ENCODE measurements around the gene SLC4A7.
"Not testable (repeated sequence)": the region's sequence is repeated elsewhere in the genome, so short reads cannot be mapped to it uniquely, and the experiment has no call there.

Gene SLC4A7

DNA sequence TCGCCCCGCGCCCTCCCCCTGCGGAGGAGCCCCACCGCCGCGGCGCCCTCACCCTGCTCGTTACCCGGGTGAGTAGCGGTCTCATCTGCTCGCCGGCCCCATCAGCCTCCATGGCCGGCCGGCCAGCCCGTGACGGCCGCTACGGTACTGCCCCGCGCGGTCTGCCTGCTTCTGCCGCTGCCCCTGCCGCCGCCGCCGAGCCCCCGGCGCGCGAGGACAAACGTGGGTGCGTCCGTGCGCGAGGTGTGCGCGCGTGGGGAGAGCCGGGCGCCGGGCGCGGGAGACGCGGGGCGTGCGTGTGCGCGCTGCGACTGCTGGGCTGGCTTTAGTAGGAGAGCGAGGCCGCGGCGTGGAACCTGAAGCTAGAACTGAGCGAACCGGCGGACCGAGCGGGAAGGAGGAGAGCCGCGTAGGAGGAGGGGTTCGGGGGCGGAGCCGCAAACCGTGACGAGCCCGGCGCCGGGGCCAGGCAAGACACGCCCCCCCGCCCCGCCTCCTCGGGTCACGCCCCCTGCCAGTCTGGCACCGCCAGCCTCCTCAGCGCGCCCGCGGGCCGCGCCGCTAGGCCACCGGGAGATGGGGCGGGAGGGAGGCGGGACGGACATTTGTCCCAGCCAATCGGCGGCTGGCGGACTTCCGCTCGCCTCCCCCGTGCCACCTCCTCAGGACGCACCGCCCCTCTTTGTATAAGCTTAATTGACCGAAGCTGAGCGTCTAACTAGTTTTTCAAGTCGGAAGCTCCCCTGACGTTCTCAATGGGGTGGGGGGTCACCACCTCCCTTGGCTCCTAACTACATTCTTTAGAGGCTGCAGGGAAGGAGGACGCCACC lies at the start of gene SLC4A7:
TSS of gene SLC4A7 (minus strand) at position 370 of the 830 bp plus-strand sequence. CDS start at position 112, 258 bp downstream.
- peak; percentile 93 for DNase-seq (ENCODE audit: low read depth in 2 of 2)

DNA sequence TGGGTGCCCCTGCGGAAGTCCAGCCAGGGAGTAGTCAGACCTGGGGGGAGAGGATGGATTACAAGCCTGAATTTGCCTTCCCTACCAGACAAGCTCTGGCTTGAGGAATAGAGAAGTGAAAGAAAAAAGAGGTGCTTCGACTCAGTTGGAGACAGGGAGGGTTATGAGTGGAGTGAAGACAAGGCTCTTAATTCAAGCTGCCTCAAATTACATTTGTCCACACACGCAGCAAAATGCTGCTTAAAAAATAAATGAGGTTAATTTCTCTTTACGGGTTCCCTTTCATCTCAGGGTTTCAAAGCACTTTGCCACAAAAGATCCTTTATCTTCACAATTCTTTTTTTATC lies 49.0 kb upstream of the SLC4A7 start:
- DNase-seq (ENCODE audit: low read depth in 2 of 2), result no peak

DNA sequence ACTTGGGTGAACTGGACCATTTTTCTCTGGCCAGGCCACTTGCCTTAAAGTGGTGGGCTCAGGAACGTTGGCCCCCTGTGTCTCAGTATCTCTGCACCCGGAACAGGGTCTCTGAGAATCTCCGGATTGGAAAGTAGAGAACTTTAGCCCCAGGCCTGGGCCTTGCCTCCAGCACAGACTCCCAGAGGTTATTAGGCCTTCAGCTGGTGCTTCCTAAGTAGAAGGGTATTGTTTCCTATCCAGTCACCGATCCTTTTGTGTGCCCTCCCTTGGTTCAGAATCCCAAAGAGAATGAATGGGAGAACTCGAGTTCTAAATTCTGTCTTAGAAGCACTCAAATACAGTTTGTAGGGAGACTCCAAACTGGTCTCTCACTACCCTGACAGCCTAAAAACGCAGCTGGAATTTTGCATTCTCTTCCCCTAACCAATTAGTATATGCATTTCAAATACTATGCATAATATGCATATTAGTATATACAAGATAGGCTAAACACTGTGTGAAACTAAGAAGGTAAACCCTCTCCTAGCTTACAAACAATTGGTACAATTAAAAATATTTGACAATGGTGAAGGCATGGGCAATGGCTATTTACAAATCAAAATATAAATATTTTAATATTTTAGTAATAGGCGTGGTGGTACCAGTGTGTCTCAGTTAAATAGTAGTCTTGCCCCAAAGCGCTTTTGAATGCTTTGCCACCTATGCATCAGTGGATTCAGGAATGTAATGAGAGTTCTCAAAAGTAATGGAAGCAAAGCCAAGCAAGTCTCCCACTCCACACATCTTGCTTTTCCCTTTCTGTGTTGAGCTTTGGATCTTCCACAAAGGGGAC lies 48.5 kb upstream of the SLC4A7 start:
- DNase-seq (ENCODE audit: low read depth in 2 of 2), result no peak

DNA sequence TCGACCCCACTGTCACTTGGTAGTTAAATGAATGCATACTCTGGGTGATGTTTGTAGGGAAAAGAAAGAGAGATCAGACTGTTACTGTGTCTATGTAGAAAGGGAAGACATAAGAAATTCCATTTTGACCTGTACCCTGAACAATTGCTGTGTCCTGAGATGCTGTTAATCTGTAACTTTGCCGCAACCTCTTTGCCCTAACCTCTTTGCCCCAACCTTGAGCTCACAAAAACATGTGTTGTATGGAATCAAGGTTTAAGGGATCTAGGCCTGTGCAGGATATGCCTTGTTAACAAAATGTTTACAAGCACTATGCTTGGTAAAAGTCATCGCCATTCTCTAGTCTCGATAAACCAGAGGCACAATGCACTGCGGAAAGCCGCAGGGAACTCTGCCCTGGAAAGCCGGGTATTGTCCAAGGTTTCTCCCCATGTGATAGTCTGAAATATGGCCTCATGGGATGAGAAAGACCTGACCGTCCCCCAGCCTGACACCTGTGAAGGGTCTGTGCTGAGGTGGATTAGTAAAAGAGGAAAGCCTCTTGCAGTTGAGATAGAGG lies 47.1 kb upstream of the SLC4A7 start:
- not testable (repeated sequence) for DNase-seq (ENCODE audit: low read depth in 2 of 2)

DNA sequence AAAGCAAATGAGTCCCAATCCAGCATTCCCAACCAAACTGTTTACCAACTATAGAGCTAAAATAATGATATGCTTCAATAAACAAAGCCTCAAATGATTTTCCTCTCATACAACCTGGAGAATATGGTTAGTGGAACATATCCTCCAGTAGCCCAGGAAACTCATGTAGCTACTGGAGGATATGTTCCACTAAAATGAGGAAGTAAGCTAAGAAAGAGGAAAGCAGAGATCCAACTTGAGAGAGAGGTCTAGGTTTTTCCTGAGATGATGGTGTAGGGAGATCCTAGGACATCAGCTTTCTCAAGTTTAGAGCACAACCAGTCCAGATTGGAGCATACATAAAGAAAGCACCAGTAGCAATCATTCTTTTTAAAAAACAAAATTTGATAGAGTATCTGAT lies 44.6 kb upstream of the SLC4A7 start:
- no peak for DNase-seq (ENCODE audit: low read depth in 2 of 2)

DNA sequence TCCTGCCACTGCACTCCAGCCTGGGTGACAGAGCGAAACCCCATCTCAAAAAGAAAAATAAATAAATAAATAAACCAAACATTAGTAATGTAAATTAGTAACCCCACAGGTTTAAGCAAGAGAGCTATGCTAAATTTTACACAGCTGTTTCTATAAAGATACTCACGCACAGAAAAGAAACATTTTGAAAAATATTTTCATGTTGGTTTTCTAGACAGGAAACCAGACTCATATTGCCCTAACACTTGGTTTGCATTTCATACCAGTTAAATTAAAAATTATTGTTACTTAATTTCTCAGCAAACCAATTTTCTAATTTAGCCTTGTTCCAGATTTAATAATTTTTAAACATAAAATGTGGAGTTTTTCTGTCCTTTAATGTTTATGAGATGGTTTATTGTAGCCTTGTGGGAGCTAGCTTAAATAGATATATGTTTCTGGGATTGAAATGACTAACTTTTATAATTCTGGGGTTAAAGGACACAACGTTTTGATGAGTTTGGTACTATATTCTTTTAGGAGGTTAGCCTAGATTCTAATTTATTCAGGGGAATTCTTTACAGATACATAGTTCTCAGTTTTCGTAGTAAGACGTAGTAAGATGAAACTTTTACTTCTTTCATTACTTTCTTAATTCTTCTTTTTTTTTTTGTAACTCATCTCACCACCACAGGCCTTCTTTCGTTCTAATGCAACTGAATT lies 42.6 kb upstream of the SLC4A7 start:
- no peak for DNase-seq (ENCODE audit: low read depth in 2 of 2)

DNA sequence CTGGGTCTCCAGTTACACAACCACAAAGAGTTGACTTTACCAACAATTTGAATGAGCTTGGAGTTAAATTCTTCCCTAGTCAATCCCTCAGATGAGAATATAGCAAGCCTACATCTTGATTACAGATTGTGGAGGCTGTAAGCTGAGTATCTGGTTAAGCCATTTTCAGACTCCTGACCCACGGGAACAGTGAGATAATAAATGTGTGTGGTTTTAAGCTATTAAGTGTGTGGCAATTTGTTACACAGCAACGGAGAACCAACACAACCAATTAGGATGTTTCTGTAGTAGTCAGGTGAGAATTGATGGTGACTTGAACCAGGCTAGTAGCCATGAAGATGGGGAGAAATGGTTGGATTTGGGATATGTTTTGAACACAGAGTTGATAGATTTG lies 37.7 kb upstream of the SLC4A7 start:
- no peak for DNase-seq (ENCODE audit: low read depth in 2 of 2)

DNA sequence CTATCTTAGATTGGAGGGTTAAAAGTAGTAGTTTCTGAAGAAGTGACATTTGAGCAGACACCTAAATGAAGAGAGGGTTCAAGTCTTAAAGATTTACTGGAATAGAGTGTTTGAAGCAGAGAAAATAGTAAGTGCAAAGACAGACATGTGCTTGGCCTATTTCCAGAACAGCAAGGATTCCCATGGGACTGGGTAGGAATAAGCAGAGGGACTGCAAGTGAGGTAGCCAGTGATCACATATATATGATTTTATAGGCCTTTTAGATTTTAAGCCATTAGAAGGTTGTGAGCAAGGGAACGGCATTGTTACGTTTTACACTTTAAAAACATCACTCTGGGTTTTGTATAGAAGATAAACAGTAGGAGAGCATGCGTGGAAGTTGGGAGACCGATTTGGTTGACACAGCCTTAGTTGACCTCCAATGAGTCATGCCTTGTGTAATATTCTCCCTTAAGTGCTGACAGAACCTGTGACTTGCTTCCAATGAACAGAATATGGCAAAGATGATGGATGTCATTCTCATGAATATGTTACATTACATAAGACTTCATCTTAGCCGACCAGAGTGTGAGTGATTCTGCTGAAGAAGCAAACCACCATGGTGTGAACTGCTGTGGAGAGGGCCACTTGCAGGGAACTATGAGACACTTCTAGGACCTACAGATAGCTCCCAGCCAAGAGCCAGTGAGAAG lies 37.1 kb upstream of the SLC4A7 start:
- peak; percentile 86 to 87 for DNase-seq (ENCODE audit: low read depth in 2 of 2)

DNA sequence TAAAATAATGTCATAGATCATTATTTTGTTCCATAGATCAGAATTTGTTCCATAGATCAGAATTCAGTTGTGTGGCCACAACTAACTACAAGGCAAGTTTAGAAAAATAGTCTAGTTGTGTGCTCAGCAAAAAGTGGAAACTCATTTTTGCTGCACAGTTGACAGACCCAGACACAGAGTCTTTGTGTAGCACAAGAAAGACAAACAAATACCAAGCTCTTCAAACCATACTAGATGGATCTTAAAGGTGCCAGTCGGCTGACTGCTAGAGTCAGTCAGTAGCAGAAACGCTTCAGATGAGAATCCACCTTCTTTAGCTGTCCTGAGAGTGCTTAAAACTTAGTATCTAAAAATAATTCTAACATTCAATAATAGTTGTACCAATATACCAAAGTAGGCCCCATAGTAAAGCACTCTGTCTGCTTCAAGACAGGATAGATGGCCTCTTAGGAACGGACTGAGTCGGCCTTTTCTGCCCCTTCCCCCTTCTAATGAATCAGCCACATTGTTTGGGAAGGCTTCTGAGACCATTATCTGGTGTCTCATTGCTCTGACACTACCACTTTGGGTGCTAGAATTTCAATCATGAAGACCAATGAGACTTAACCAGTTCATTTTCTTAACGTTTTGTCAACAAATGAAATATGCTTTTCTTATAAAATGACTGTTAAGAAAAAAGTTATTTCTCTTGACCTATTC lies 27.7 kb upstream of the SLC4A7 start:
- DNase-seq (ENCODE audit: low read depth in 2 of 2), result no peak

DNA sequence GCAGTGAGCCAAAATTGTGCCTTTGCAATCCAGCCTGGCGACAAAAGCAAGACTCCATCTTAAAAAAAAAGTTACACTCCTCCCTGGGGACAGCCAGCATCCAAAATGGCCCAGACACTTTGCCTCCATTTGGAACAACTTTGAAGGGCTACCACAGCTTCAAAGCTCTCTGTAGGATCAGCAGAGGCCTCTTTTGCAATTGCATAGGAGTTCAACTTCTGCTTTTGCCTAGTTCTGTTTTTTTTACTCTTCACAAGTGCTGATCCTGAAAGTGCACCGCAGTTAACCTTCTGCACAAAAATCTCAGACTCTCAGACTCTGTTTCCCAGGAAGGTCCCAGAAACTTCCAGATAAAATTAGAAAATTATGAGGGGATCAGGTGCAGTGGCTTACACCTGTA lies 25.2 kb upstream of the SLC4A7 start:
- no peak for DNase-seq (ENCODE audit: low read depth in 2 of 2)

DNA sequence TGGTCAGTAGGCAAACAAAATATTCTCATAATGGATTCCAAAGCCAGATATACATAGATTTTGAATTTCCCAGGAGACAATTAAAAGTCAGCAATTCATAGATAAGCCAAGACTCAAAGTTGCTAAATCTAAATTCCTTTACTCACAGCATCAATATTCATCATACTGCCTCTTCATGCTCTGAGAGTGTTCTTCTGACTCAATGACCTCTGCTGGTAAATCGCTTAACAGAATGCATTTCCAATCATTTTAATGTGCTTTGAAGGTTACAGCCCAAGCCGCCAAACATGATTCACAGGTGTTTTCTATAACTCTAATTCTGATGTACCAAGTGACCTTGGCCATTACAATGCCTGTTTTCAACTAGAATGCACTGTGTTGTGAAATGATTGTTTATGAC lies 24.2 kb upstream of the SLC4A7 start:
- no peak for DNase-seq (ENCODE audit: low read depth in 2 of 2)

DNA sequence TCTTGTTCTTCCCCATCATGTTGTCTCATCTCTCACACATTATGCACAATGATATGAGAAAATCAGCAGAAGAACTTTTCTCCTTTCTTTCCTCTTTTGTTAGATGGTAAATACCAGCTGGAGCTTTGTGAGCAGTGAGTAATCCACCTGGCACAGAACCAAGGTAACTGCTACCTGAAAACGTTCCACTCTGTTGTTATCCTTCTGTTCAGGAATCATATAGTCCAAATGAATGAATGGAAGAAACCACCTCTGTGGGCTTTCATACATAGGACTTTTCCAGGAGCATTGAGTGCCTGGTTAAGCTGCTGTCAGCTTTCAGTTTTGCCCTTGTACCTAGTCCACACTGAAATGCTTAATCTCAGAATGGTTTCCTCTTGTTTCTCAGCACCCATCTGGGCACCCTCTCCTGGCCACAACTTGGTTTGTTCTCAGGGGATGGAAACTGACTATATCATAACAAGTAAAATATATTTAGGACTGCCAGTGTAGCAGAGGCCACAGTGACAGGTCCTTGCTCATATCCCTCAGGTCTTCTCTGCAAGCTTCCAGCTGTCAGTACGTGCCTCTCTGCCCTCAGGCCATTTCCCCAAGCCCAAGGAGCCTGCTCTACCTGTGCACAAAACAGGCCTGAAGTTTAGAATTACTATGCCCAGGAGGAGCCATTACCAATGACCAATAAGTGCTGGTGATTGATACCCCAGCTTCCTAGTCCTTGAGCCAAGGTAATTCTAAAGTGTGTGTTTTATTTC lies 23.5 kb upstream of the SLC4A7 start:
- no peak for DNase-seq (ENCODE audit: low read depth in 2 of 2)

DNA sequence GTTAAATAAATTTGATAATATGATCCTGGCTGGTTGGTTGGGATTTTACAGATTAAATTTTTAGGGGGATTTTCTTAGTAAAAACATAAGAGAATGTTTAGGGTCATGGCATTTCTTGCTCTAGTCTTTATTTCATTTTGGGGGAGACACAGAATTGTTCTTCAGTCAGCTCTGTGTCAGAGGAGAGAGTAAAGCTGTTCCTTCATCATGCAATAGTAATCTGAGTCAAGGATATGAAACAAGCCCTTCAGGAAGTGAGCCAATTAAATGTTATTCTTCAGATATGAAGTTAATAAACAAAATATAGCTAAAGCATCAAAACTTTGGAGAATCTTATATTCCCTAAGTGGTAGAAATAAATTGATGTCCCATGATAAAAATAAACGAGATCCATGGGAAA lies 22.9 kb upstream of the SLC4A7 start:
- DNase-seq (ENCODE audit: low read depth in 2 of 2), result no peak

DNA sequence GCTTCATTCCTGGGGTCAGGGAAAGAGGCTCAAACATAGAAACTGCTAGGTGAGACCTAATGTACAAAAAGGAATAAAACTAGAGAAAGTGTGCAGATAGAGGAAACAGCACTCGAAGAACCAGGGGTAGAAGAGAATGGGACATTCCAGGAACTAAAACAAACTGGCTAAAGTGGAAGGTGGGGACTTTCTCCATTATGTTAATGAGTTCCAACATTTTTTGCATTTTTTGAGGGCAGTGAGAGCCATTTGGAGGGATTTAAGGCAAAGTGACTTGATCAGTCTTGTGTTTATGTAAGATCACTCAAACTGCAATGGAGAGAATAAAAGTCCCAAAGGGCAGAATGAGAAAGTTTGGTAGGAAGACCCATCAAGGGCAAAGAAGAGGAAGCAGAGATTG lies 20.6 kb upstream of the SLC4A7 start:
- DNase-seq (ENCODE audit: low read depth in 2 of 2), result no peak

DNA sequence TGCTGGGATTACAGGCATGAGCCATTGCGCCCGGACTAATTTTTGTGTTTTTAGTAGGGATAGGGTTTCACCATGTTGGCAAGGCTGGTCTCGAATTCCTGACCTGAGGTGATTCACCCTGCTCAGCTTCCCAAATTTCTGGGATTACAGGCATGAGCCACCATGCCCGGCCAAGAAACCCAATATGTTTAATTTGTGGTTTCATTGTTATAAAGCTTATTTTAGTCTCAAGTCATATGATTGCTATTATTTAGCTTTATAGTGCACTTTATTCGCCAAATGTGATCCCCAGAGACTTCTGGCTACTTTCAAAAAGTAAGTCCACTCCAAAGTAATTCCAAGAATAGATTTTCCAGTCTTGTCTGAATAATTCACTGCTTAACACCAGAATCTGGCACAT lies 19.3 kb upstream of the SLC4A7 start:
- peak; percentile 63 to 67 for DNase-seq (ENCODE audit: low read depth in 2 of 2)

DNA sequence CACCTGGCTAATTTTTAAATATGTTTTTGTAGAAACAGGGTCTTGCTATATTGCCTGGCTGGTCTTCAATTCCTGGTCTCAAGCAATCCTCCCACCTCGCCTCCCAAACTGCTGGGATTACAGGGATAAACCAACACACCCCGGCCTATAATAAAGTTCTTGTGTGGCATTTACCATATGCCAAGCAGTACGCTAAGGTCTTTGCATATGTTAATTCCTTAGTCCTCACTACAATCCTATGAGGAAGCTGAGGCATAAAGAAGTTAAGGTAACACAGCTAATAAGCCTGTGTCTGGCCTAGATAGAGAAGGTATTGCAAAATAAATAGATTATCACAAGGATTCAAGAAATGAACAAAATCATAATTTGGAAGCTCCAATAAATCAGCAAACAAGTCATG lies 17.6 kb upstream of the SLC4A7 start:
- DNase-seq (ENCODE audit: low read depth in 2 of 2), result no peak

DNA sequence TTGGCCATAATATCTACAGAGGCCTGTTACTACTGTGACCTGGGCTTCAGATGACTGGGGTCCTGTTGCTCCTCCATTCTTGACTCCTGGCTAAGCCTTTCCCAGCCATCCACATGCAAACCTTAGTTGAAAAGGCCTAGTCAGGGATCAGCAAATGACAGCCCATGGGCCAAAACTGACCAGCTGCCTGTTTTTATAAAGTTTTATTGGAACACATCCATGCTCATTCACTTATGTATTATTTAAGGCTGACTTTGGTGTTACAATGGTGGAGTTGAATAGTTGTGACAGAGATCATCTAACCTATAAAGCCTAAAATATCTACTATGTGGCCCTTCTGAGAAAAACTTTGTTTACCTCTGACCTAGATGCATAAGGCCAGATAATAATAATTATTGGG lies 16.8 kb upstream of the SLC4A7 start:
- DNase-seq (ENCODE audit: low read depth in 2 of 2), result no peak

DNA sequence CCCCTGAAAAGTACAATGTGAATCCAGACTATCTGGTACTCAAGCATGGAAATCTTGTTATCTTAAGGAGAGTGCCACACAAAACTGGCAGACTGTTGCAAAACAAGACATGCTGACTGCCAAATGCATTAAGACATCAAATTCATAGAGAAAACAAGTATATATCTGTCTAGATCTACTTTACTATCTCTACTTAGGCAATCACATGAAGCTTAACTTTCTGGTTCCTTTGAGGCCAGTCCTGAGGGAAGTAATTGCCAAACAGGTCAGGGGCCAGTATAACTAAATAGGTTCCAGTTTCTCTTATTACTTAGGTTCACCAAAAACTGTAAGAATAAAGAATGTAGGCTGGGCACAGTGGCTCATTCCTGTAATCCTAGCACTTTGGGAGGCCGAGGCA lies 15.9 kb upstream of the SLC4A7 start:
- no peak for DNase-seq (ENCODE audit: low read depth in 2 of 2)

DNA sequence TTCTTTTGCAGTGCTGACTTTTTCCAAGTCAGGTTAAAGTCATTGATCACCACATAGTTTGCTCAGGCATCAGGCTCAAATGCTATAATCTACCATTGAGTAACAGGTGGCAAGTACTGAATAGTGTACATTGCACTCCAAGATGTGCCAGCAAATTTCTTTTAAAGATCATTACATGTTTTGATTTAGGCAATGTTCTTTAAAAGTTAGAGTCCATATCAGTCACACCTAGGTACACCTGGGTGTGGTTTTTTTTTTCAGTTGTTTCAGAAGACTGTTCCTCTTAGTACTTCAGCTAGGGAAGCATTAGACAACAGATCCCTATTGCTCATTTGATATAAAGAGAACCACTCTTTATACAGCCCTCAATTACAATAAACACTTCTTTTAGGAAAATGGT lies 10.6 kb upstream of the SLC4A7 start:
- no peak for DNase-seq (ENCODE audit: low read depth in 2 of 2)

DNA sequence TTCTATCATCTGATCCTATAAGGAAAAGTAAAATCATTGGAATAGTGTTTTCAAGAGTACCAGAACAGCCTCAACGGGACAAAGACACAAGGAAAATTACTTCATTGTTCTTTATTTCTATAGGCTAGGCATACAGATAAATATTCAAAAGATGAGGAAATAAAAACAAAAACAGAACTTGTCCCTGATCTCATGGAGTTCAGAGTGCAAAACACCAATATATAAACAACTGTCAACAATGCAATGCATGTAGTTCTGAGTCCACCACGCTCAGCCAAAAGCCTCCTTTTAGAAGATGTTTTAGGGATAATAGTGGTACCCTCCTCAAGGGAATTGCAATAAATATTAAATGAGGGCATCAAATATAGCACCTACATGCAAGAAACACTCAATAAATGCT lies 4.6 kb upstream of the SLC4A7 start:
- no peak for DNase-seq (ENCODE audit: low read depth in 2 of 2)

Data from fibroblast of skin of left quadriceps (primary cell).